Measurements from ENCODE around the gene DOCK8.
"Not testable (repeated sequence)": the region's sequence is repeated elsewhere in the genome, so short reads cannot be mapped to it uniquely, and the experiment has no call there.

Gene DOCK8

GRCh38 chr9:214648-215493, at the start of gene DOCK8:
TSS of gene DOCK8 (plus strand) at chr9:214865. CDS start at chr9:214977, 112 bp downstream.
- DNase-seq (ENCODE audit: low read depth): peak; percentile 25

- not testable (repeated sequence) for DNase-seq (ENCODE audit: low read depth)
Observed at GRCh38 chr9:169757-170156, 44.9 kb upstream of the DOCK8 start.

- peak; percentile 6 for DNase-seq (ENCODE audit: low read depth)
Observed at GRCh38 chr9:178140-178825, 36.4 kb upstream of the DOCK8 start.

GRCh38 chr9:178970-179383, 35.7 kb upstream of the DOCK8 start, which contains the start of gene ZNG1A:
TSS of gene ZNG1A (minus strand) at chr9:179056. CDS start at chr9:178969, 87 bp downstream.
- DNase-seq (ENCODE audit: low read depth): not testable (repeated sequence)

GRCh38 chr9:199601-200000, 15.1 kb upstream of the DOCK8 start:
- not testable (repeated sequence) for DNase-seq (ENCODE audit: low read depth)

GRCh38 chr9:206481-206880, 8.2 kb upstream of the DOCK8 start:
- DNase-seq (ENCODE audit: low read depth): no peak

- no peak for DNase-seq (ENCODE audit: low read depth)
Observed at GRCh38 chr9:209143-209758, 5.4 kb upstream of the DOCK8 start.

- DNase-seq (ENCODE audit: low read depth): no peak
Observed at GRCh38 chr9:211036-211435, 3.6 kb upstream of the DOCK8 start.

GRCh38 chr9:211557-211956, 3.1 kb upstream of the DOCK8 start:
- no peak for DNase-seq (ENCODE audit: low read depth)

GRCh38 chr9:212297-212696, 2.4 kb upstream of the DOCK8 start:
- DNase-seq (ENCODE audit: low read depth): no peak

- not testable (repeated sequence) for DNase-seq (ENCODE audit: low read depth)
Observed at GRCh38 chr9:213901-214300, 764 bp upstream of the DOCK8 start.

GRCh38 chr9:214351-214647, 366 bp upstream of the DOCK8 start:
- DNase-seq (ENCODE audit: low read depth): no peak

GRCh38 chr9:215631-216155, 1.0 kb downstream of the DOCK8 start:
- DNase-seq (ENCODE audit: low read depth): no peak

GRCh38 chr9:216866-217265, 2.2 kb downstream of the DOCK8 start:
- DNase-seq (ENCODE audit: low read depth): no peak

- no peak for DNase-seq (ENCODE audit: low read depth)
Observed at GRCh38 chr9:217950-218349, 3.3 kb downstream of the DOCK8 start.

- not testable (repeated sequence) for DNase-seq (ENCODE audit: low read depth)
Observed at GRCh38 chr9:219036-219435, 4.4 kb downstream of the DOCK8 start.

GRCh38 chr9:219670-220365, 5.2 kb downstream of the DOCK8 start:
- DNase-seq (ENCODE audit: low read depth): no peak

- no peak for DNase-seq (ENCODE audit: low read depth)
Observed at GRCh38 chr9:221989-222776, 7.5 kb downstream of the DOCK8 start.

GRCh38 chr9:223152-223551, 8.5 kb downstream of the DOCK8 start:
- no peak for DNase-seq (ENCODE audit: low read depth)

- DNase-seq (ENCODE audit: low read depth): no peak
Observed at GRCh38 chr9:224026-224425, 9.4 kb downstream of the DOCK8 start.

Measured in T-helper 22 cell (primary cell).